ENCODE results near the gene REPS1.
"Not testable (repeated sequence)": the region's sequence is repeated elsewhere in the genome, so short reads cannot be mapped to it uniquely, and the experiment has no call there.

REPS1 gene, protein sequence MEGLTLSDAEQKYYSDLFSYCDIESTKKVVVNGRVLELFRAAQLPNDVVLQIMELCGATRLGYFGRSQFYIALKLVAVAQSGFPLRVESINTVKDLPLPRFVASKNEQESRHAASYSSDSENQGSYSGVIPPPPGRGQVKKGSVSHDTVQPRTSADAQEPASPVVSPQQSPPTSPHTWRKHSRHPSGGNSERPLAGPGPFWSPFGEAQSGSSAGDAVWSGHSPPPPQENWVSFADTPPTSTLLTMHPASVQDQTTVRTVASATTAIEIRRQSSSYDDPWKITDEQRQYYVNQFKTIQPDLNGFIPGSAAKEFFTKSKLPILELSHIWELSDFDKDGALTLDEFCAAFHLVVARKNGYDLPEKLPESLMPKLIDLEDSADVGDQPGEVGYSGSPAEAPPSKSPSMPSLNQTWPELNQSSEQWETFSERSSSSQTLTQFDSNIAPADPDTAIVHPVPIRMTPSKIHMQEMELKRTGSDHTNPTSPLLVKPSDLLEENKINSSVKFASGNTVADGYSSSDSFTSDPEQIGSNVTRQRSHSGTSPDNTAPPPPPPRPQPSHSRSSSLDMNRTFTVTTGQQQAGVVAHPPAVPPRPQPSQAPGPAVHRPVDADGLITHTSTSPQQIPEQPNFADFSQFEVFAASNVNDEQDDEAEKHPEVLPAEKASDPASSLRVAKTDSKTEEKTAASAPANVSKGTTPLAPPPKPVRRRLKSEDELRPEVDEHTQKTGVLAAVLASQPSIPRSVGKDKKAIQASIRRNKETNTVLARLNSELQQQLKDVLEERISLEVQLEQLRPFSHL

DNA sequence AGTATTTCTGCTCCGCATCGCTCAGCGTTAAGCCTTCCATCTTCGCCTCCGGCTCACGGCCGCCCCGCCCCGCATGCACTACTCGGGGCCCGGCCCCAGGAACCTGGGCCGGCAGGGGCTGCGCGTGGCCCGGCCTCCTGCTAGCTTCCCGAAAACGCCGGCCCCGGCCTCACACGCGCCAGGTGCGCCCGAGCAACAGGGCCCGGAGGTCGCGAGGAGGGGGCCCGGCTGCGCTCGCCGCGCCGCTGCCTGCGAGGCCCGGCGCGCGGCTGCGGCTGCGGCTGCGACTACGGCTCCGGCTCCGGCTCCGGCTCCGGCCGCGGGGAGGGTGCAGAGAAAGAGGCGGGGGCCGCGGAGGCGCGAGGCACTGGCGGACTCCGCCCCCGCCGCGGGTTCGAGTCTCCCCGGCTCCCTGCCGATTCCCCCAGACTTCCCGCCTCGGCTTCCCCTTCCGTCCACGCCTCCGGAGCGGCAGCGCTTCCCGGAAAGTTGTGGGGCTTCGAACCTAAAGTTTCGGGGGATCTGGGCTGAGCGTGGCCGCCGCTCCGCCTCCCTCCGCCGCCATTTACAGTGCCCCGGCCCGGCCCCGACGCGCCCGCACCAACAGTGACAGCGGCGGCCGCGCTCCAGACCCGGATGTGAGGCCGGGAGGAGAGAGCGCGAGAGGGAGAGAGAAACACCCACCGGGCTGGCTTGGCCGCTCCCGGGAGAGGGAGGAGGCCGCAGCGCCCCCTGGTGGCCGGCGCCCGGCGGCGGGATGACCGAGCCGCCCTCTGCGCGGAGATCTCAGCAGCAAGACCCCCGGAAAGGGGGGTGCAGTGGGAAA, at the start of gene REPS1:
REPS1 (minus strand) TSS at position 611 of the 826 bp plus-strand sequence; CDS start at position 40, 571 bp downstream.
- DNase-seq (ENCODE audit: low spot score): peak; percentile 96

DNA sequence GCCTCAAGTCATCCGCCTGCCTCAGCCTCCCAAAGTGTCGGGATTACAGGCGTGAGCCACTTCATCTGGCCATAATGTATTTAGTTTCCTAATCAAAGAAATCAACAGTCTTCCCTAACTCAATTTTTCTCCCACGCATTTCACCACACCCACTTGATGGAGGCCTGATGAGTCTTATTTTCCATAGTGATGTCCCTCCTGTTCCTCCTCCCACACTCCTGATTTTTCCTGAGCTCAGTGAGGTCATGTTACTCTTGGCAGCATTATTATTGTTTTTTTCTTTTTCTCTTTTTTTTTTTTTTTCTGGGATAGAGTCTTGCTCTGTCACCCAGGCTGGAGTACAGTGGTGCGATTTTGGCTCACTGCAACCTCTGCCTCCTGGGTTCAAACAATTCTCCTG, 49.4 kb upstream of the REPS1 start:
- no peak for DNase-seq (ENCODE audit: low spot score)

DNA sequence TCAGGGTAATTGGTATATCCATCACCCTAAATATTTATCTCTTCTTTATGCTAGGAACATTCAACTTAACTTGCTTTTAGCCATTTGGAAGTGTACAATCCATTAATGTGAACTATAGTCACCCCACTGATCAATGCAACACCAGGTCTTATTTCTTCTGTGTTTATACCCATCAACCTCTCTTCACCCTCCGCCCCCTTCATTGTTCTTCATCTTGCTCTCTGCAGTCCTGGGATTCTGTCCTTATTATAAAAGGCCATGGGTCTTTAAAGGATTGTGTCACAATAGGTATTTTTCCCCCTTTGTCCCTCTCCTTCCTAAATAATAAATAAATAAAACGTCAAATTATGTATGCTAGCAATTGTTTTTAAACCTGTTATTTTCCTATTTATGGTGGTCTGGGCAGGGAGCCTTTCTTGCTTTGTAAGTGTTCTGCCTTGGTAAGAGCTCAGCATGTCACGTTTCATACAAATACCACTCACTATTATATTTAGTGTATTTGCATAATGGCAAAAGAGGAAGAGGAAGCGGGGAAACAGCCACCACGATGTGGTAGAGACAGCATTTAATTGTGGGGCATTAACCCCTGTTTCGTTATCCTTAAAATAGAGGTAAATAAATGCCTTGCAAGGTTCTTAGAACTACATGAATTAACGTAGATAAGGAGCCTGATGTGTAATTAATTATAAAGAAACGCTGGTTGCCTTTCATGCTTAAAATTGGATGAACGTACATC, 42.3 kb upstream of the REPS1 start:
- DNase-seq (ENCODE audit: low spot score): no peak

DNA sequence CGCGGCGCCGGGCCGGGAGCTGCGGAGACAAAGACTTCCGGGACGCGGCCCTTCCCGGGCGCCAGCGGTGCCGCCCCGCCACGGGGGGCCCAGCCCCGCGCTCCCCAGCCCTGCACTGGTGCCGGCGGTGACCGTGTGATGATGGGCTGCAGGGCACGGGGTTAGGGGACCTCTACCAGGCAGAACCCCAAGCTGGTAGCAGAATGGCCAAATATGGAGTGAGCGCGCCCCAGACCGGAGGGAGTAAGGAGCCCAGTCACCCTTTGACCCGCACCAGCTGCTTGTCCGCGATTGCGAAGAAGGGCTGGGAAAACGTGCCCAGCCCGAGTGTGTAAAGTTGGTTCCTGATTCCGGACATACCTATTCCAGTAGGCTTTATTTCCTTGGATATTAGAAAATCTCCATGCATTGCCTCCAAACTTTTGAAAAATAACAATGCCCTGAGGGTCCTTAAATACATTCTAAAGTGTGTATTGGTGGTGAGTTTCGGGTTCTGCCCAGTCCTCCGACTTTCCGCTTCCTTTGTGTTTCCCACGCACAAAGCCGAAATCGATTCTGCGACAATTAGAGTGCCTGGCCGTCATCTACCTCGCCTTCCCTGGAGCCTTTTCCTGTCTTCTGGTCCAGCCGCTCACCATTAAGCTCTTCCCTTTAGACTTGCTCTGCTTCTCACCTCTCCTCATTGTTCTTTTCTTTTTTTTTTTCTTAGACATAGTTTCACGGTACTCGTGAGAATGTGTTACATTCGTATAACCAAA, 41.6 kb upstream of the REPS1 start:
- DNase-seq (ENCODE audit: low spot score): no peak

DNA sequence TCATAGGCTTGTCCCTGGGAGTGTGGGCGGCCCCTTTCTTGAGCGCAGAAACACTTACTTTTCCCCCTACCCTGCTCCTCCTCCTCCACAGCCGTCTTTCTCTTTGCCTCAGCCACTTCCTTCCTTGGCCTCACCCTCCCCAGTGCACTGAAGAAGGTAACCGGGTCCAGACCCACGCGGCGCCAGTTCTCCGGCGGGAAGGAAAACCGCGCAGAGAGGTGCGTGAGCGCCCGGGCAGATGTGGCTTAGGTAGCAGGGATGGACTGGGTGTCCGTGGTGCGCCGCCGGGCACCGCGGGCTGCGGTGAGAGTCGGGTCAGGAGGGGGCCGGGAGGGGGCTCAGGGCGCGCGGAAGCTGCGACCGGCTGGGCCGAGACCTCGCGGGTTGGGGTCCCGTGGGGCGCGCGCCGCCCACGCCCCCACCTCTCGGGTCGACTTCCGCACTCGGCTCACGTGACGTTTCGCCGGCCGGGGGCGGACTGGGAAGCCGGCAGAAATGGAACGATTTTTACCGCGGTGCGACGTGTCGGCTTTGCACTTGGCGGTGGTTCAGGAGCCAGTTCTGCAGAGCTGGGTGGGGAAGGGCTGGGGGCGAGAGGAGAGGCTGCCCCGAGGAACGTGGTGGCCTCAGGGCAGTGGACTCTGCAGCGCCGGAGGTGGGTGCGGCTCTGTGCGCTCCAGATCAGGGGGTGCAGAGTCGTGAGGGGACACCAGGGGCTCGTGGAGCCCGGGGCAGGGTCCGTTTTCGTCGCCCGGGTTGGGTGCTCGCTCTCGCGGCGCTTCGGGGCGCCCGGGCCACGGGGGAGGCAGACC, 40.8 kb upstream of the REPS1 start, which contains the start of gene ABRACL:
ABRACL (plus strand) TSS at position 88 of the 812 bp plus-strand sequence. CDS start 5,416 bp downstream, outside the sequence.
- DNase-seq (ENCODE audit: low spot score): peak; percentile 80

- peak; percentile 67 for DNase-seq (ENCODE audit: low spot score)
Observed at GRCh38 chr6:139028215-139028657, 40.2 kb upstream of the REPS1 start.

- DNase-seq (ENCODE audit: low spot score): no peak
Observed at GRCh38 chr6:139027620-139028182, 39.6 kb upstream of the REPS1 start.

DNA sequence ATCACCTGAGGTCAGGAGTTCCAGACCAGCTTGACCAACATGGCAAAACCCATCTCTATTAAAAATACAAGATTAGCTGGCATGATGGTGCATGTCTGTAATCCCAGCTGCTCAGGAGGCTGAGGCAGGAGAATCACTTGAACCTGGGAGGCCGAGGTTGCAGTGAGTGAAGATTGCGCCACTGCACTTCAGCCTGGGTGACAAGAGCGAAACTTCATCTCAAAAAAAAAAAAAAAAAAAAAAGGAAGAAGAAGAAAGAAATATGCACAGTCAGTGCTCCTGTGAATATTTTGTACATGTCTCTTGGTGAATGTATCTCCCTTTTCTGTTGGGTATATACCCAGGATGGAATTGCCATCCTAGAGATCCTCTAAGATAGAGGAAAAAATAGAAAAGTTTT, 37.4 kb upstream of the REPS1 start:
- not testable (repeated sequence) for DNase-seq (ENCODE audit: low spot score)

GRCh38 chr6:139020689-139021088, 32.6 kb upstream of the REPS1 start:
- DNase-seq (ENCODE audit: low spot score): no peak

- no peak for DNase-seq (ENCODE audit: low spot score)
Observed at GRCh38 chr6:139019722-139020121, 31.7 kb upstream of the REPS1 start.

GRCh38 chr6:139017227-139017626, 29.2 kb upstream of the REPS1 start:
- DNase-seq (ENCODE audit: low spot score): no peak

GRCh38 chr6:139016337-139017213, 28.5 kb upstream of the REPS1 start:
- DNase-seq (ENCODE audit: low spot score): no peak

DNA sequence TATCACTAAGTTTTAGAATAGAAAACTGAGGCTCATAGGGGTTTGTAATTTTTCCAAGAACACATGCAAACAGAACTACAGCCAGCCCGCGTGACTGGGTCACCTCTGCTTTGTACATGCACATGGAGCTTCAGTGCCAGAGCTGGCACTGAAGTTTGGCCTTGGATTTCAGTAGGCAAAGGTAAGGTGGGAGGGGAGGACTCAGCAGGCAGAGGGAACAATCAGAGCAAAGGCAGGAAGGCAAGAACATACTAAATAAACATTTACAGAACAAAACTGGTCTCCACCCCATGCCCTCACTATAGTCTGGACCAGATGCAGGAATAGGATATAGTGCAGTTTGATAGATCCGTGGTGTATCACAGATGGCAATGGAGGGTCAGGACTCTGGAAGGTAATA, 26.9 kb upstream of the REPS1 start:
- DNase-seq (ENCODE audit: low spot score): no peak

DNA sequence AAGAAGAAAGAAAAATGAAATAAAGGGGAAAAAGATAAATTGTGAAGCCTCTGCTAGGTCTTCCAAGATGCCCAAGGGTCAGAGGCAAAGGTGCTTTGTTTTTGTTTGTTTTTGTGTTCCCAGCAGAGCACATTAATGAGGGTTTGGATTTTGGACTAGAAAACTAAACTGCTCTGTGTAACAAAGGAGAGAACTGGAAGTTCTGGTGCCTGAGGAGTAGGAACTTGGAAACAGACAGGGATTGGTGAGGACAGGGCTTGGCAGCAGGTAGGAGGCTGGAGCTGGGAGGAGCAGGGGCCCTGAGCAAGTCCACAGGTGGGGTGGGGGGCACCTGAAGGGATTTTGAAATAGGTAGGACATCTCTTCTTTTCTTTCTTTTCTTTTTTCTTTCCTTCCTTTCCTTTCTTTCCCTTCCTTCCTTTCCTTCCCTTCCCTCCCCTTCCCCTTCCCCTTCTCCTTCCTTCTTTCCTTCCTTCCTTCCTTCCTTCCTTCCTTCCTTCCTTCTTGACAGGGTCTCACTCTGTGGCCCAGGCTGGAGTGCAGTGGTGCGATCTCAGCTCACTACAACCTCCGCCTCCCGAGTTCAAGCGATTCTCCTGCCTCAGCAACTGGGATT, 25.2 kb upstream of the REPS1 start:
- no peak for DNase-seq (ENCODE audit: low spot score)

GRCh38 chr6:139011980-139012379, 23.9 kb upstream of the REPS1 start:
- DNase-seq (ENCODE audit: low spot score): no peak

- no peak for DNase-seq (ENCODE audit: low spot score)
Observed at GRCh38 chr6:139010674-139011073, 22.6 kb upstream of the REPS1 start.

- no peak for DNase-seq (ENCODE audit: low spot score)
Observed at GRCh38 chr6:139008117-139008516, 20.1 kb upstream of the REPS1 start.

DNA sequence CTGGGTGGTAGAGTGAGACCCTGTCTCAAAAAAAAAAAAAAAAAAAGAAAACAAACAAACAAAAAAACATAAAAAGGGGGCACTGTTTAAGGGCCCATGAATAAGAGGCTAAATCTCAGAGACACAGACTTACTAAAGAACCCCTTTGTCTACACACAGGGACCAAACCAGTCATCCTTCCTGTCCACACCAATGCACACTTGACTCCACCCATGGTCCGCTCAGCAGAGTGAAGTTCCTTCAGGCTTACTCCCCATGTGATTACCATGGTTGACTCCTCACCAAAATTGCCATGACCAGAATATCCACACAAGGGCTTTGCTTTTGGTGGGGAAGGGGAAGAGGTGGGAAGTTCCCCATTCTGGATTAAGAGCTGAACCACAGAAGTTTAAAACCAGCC, 19.4 kb upstream of the REPS1 start:
- no peak for DNase-seq (ENCODE audit: low spot score)

Measured in left forelimb (tissue), 1 donor.